Esophagus muscularis mucosa (tissue), 4 donors: ENCODE measurements around the gene SFXN5.

Experiments used
- EP300 ChIP-seq: sonication (generic); formaldehyde crosslinking; IDR thresholded peaks from one replicate; pipeline ENCODE4 v1.6.1; 2017; ENCODE audit warnings: antibody characterized with exemption
- POLR2A ChIP-seq: fragments of 450-650 bp; IDR thresholded peaks from one replicate; pipeline ENCODE4 v1.6.1; 2017; ENCODE audit warnings: antibody characterized with exemption, moderate library complexity, mild to moderate bottlenecking, low read depth
- TF ChIP-seq, protein P1 (sequence below), 3 experiments: fragments of 200-600 bp in 2 of 3; fragments of 450-650 bp in 1 of 3; sonication (generic) in 2 of 3; IDR thresholded peaks; one replicate each; pipeline ENCODE4 v1.5.1; 2017 to 2019; ENCODE audit warnings: antibody characterized with exemption in 3 of 3, mild to moderate bottlenecking in 2 of 3, moderate library complexity in 1 of 3

DNA sequence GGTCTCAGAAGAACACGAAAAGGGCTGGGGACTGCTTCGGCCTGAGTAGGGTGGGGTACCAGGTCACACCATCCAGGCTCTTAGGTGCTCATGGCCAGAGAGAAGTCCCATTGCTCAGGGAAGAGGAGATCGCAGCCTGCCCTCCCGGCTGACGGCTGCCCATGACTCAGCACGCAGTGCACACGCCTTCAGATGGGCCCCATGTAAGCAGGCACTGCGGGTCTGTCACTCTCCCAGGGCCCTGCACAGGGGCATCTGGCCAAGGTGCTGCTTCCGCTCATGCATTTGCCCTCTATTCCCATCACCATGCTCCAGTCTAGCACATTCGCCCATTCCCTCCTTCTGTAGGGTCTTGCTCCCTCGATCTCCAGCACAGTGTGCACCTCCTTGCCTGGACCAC lies 34.7 kb downstream of the SFXN5 start:
- TF ChIP-seq, protein P1, sequence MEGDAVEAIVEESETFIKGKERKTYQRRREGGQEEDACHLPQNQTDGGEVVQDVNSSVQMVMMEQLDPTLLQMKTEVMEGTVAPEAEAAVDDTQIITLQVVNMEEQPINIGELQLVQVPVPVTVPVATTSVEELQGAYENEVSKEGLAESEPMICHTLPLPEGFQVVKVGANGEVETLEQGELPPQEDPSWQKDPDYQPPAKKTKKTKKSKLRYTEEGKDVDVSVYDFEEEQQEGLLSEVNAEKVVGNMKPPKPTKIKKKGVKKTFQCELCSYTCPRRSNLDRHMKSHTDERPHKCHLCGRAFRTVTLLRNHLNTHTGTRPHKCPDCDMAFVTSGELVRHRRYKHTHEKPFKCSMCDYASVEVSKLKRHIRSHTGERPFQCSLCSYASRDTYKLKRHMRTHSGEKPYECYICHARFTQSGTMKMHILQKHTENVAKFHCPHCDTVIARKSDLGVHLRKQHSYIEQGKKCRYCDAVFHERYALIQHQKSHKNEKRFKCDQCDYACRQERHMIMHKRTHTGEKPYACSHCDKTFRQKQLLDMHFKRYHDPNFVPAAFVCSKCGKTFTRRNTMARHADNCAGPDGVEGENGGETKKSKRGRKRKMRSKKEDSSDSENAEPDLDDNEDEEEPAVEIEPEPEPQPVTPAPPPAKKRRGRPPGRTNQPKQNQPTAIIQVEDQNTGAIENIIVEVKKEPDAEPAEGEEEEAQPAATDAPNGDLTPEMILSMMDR (IDR thresholded peaks at IDR 0.05) = no peak
- no peak for TF ChIP-seq POLR2A
- TF ChIP-seq EP300 = no peak
